HG02870 (cell line): ENCODE results near the gene TAF12.
"Not testable (repeated sequence)": the region's sequence is repeated elsewhere in the genome, so short reads cannot be mapped to it uniquely, and the experiment has no call there.

Source experiments
- ATAC-seq: cut with Tn5 transposase; IDR thresholded peaks from one replicate; pipeline ENCODE4 v1.9.1; 2021; ENCODE audit warnings: mild to moderate bottlenecking, moderate library complexity; ENCODE audit not compliant: unreplicated experiment

The TAF12 gene

GRCh38 chr1:28645406-28645805 lies 2.5 kb upstream of the TAF12 start:
- ATAC-seq: not testable (repeated sequence)

- no peak for ATAC-seq
These were observed 1.6 kb upstream of the TAF12 start for GRCh38 chr1:28644494-28644893.

- no peak for ATAC-seq
These were observed 616 bp downstream of the TAF12 start for GRCh38 chr1:28642056-28642846.

GRCh38 chr1:28640766-28641165 lies 2.1 kb downstream of the TAF12 start:
- ATAC-seq: no peak

- no peak for ATAC-seq
These were observed 10.3 kb downstream of the TAF12 start for GRCh38 chr1:28632560-28632959.

GRCh38 chr1:28631713-28632112 lies 11.2 kb downstream of the TAF12 start:
- ATAC-seq: no peak

- ATAC-seq: no peak
These were observed 29.7 kb downstream of the TAF12 start for GRCh38 chr1:28613175-28613574.

- no peak for ATAC-seq
These were observed 36.1 kb downstream of the TAF12 start for GRCh38 chr1:28606771-28607170.

- ATAC-seq: no peak
These were observed 37.9 kb downstream of the TAF12 start for GRCh38 chr1:28604962-28605361.

GRCh38 chr1:28604411-28604810 lies 38.5 kb downstream of the TAF12 start:
- ATAC-seq: no peak

GRCh38 chr1:28602536-28603439 lies 40.1 kb downstream of the TAF12 start:
- ATAC-seq: no peak

GRCh38 chr1:28601696-28602095 lies 41.2 kb downstream of the TAF12 start:
- no peak for ATAC-seq

- not testable (repeated sequence) for ATAC-seq
These were observed 46.6 kb downstream of the TAF12 start for GRCh38 chr1:28596276-28596675.

- ATAC-seq: no peak
These were observed 47.3 kb downstream of the TAF12 start for GRCh38 chr1:28595412-28596191.

GRCh38 chr1:28594686-28595411 lies 48.0 kb downstream of the TAF12 start:
- ATAC-seq: not testable (repeated sequence)

GRCh38 chr1:28593988-28594356 lies 48.9 kb downstream of the TAF12 start:
- ATAC-seq: not testable (repeated sequence)

- no peak for ATAC-seq
These were observed 50.4 kb downstream of the TAF12 start for GRCh38 chr1:28592321-28593071.

- no peak for ATAC-seq
These were observed 51.1 kb downstream of the TAF12 start, which contains the start of gene RAB42 for GRCh38 chr1:28591708-28592320. Gene RAB42 (plus strand): TSS chr1:28592265. CDS start chr1:28592512, 247 bp downstream.
